Fibroblast of pulmonary artery (primary cell): ENCODE measurements around the gene PKN3.

ENCODE experiments used
- DNase-seq: peaks from one replicate; pipeline ENCODE4 v3.0.0-alpha.2; 2010; ENCODE audit warnings: low read depth
- H3K4me3 ChIP-seq: replicated peaks from 2 replicates; pipeline ENCODE4 v1.5.1; 2011; ENCODE audit warnings: low read depth, mild to moderate bottlenecking, control low read depth, low read length, moderate library complexity
- CTCF ChIP-seq: IDR thresholded peaks from 2 replicates; pipeline ENCODE4 v1.5.1; 2011; ENCODE audit warnings: mild to moderate bottlenecking, control low read depth, low read length, inconsistent platforms; ENCODE audit errors: missing control alignments

Gene PKN3

GRCh38 chr9:128729766-128730517 is 27.6 kb downstream of the PKN3 start:
- no peak overlapping the region for H3K4me3 ChIP-seq
- no peak for TF ChIP-seq CTCF
- no peak for DNase-seq

GRCh38 chr9:128731093-128731492 is 28.8 kb downstream of the PKN3 start:
- TF ChIP-seq CTCF: no peak
- DNase-seq: no peak

GRCh38 chr9:128731691-128732090 is 29.4 kb downstream of the PKN3 start:
- TF ChIP-seq CTCF: no peak
- H3K4me3 ChIP-seq: no peak overlapping the region
- DNase-seq: no peak

More at GRCh38 chr9:128731093-128731492, 28.8 kb downstream of the PKN3 start:
- H3K4me3 ChIP-seq: no peak overlapping the region

GRCh38 chr9:128732576-128732975 is 30.3 kb downstream of the PKN3 start:
- TF ChIP-seq CTCF: no peak
- no peak overlapping the region for H3K4me3 ChIP-seq
- no peak for DNase-seq

DNA sequence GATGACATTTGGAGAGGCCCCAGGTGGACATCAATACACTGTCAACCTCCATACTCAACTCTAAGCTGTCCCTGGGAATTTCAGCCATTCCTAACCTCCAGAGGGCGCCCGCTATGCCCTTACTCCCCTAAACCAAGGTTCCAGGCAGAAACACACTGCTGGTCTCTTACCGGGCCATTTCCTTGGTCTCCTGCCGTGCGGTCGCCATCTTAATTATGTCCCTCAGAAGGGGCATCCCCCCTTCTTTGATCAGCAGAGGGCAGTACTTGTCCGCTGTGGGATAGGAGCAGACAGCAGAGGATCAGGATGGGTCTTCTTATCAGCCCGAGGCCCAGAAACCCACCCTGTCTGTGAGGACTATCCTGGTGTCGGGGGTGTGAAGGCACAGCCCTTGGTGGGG is 31.0 kb downstream of the PKN3 start:
- DNase-seq: peak; percentile 87
- peak; percentile 86 for TF ChIP-seq CTCF

GRCh38 chr9:128735373-128735772 is 33.1 kb downstream of the PKN3 start:
- DNase-seq: no peak

More for the DNA sequence above, 31.0 kb downstream of the PKN3 start:
- H3K4me3 ChIP-seq: no peak overlapping the region

More at GRCh38 chr9:128735373-128735772, 33.1 kb downstream of the PKN3 start:
- no peak for TF ChIP-seq CTCF
- H3K4me3 ChIP-seq: no peak overlapping the region
